ENCODE data around the gene SETD1A. TPM values are rescaled to one million over a fixed set of nuclear protein-coding genes. Genes with fewer than 3 reads are reported as not detected.

SETD1A gene
- total and polyA plus RNA-seq, 2 donors from 2014 or later = 4.8 to 18.8 TPM

- Histone ChIP-seq H3K4me3 (ENCODE audit: low read length in 3 of 3) (no peak overlapping the region), H3K27me3 (ENCODE audit: control insufficient read depth, insufficient read depth, low read length) (no peaks in the 10 kb centered on the region), H3K9me3 (ENCODE audit: control insufficient read depth in 2 of 3, insufficient read depth in 1 of 3, low read length in 3 of 3) (no peaks in the 10 kb centered on the region), H3K27ac (ENCODE audit: low read depth in 2 of 2, low read length in 2 of 2) (no peak overlapping the region), H3K4me1 (ENCODE audit: control insufficient read depth in 2 of 3, insufficient read depth in 2 of 3, low read depth in 1 of 3, low read length in 3 of 3) (peaks cover 0 to under 1% (median 0%) of the 10 kb centered on the region in 3 donors), H3K9ac (ENCODE audit: low read length in 3 of 3) (no peak overlapping the region), H3K36me3 (ENCODE audit: control insufficient read depth in 2 of 3, insufficient read depth in 3 of 3, low read length in 3 of 3) (no peaks in the 10 kb centered on the region)
- DNase-seq (no peak), FAIRE-seq (no peak)
- intact Hi-C loops (cut with DNase I) = no loop called here
- TF ChIP-seq CTCF (IDR thresholded peaks at IDR 0.05; ENCODE audit: borderline replicate concordance, extremely low read depth, insufficient read depth) = no peak
Observed at GRCh38 chr16:31002862-31003341, 45.3 kb downstream of the SETD1A start.

DNA sequence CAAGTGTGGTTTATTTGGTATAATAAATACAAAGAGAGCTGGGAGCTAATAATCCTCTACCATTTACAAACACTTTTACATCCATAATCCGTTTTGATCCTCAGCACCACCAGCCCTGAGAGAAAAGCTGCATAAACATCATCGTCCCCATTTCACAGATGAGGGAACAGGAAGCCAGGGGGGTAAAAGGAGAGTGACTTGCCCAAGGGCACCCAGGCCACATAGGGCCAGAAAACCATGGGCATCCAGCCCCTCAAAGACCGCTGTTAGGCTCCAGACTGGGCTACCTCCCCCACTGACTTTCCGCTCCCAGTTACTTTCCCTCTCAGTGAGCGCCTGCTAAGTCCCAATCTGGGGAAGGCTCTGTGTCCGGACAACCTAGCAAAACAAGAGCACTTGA is 46.2 kb downstream of the SETD1A start:
- no peak overlapping the region for H3K27ac ChIP-seq (ENCODE audit: low read depth in 2 of 2, low read length in 2 of 2)
- H3K4me3 ChIP-seq (ENCODE audit: low read length in 3 of 3) = no peak overlapping the region
- H3K9ac ChIP-seq (ENCODE audit: low read length in 3 of 3) = no peak overlapping the region
- H3K36me3 ChIP-seq (ENCODE audit: control insufficient read depth in 2 of 3, insufficient read depth in 3 of 3, low read length in 3 of 3) = no peaks in the 10 kb centered on the region
- no peak for FAIRE-seq
- no peaks in the 10 kb centered on the region for H3K4me1 ChIP-seq (ENCODE audit: control insufficient read depth in 2 of 3, insufficient read depth in 2 of 3, low read depth in 1 of 3, low read length in 3 of 3)
- H3K9me3 ChIP-seq (ENCODE audit: control insufficient read depth in 2 of 3, insufficient read depth in 1 of 3, low read length in 3 of 3) = no peaks in the 10 kb centered on the region
- DNase-seq = no peak
- intact Hi-C loops (cut with DNase I) = no loop called here
- TF ChIP-seq CTCF (IDR thresholded peaks at IDR 0.05; ENCODE audit: borderline replicate concordance, extremely low read depth, insufficient read depth) = no peak
- no peaks in the 10 kb centered on the region for H3K27me3 ChIP-seq (ENCODE audit: control insufficient read depth, insufficient read depth, low read length)

DNA sequence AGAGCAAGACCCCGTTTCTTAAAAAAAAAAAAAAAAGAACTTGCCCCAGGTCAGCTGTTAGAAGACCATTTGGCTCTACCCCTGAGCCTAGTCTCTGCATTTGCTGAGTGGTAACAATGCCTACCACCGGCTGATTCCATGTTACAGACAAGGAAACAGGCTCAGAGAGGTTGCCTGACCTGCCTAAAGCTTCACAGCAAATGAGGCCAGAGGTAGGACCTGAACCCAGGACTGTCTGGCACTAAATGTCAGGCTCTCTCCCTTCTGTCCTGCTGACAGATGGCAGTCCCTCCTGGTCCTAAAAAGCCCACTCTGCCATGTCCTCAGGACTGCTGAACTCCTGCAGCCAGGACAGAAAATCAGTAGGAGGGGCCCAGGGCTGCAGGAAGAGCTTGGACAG is 47.1 kb downstream of the SETD1A start:
- DNase-seq = no peak
- FAIRE-seq = no peak
- TF ChIP-seq CTCF (IDR thresholded peaks at IDR 0.05; ENCODE audit: borderline replicate concordance, extremely low read depth, insufficient read depth) = no peak
- H3K27ac ChIP-seq (ENCODE audit: low read depth in 2 of 2, low read length in 2 of 2) = no peak overlapping the region
- H3K4me1 ChIP-seq (ENCODE audit: control insufficient read depth in 2 of 3, insufficient read depth in 2 of 3, low read depth in 1 of 3, low read length in 3 of 3) = no peaks in the 10 kb centered on the region
- H3K9ac ChIP-seq (ENCODE audit: low read length in 3 of 3) = no peak overlapping the region
- no peak overlapping the region for H3K4me3 ChIP-seq (ENCODE audit: low read length in 3 of 3)
- intact Hi-C loops (cut with DNase I) = no loop called here
- no peaks in the 10 kb centered on the region for H3K36me3 ChIP-seq (ENCODE audit: control insufficient read depth in 2 of 3, insufficient read depth in 3 of 3, low read length in 3 of 3)
- no peaks in the 10 kb centered on the region for H3K27me3 ChIP-seq (ENCODE audit: control insufficient read depth, insufficient read depth, low read length)
- no peaks in the 10 kb centered on the region for H3K9me3 ChIP-seq (ENCODE audit: control insufficient read depth in 2 of 3, insufficient read depth in 1 of 3, low read length in 3 of 3)

Measured in kidney (tissue), 14 donors.